ENCODE data around the gene ATAD3A.

Gene ATAD3A

GRCh38 chr1:1562556-1563195 lies 50.7 kb downstream of the ATAD3A start:
- TF ChIP-seq ZFP3 (CRISPR knock-in tag; IDR thresholded peaks at IDR 0.05) (no peak), ISL1 (CRISPR knock-in tag; IDR thresholded peaks at IDR 0.05) (no peak), GLIS3 (CRISPR knock-in tag; IDR thresholded peaks at IDR 0.05) (no peak), ZNF565 (CRISPR knock-in tag; conservative IDR thresholded peaks at IDR 0.05; ENCODE audit: low read depth) (no peak), ZNF8 (CRISPR knock-in tag; IDR thresholded peaks at IDR 0.05) (no peak), CSRNP3 (CRISPR knock-in tag; IDR thresholded peaks at IDR 0.05) (no peak), ZFP30 (CRISPR knock-in tag; IDR thresholded peaks at IDR 0.05) (no peak), CREB5 (CRISPR knock-in tag; IDR thresholded peaks at IDR 0.05; ENCODE audit: low read depth) (no peak), PATZ1 (CRISPR knock-in tag; IDR thresholded peaks at IDR 0.05; ENCODE audit: borderline replicate concordance) (no peak), ARNTL (CRISPR knock-in tag; IDR thresholded peaks at IDR 0.05; ENCODE audit: borderline replicate concordance, low read depth) (no peak), CSDC2 (CRISPR knock-in tag; IDR thresholded peaks at IDR 0.05) (no peak), TCF4 (CRISPR knock-in tag; IDR thresholded peaks at IDR 0.05; ENCODE audit: borderline replicate concordance) (no peak), SNAI2 (CRISPR knock-in tag; IDR thresholded peaks at IDR 0.05) (no peak), TSHZ2 (CRISPR knock-in tag; IDR thresholded peaks at IDR 0.05) (no peak), TOX (CRISPR knock-in tag; IDR thresholded peaks at IDR 0.05; ENCODE audit: borderline replicate concordance) (no peak), BACH2 (CRISPR knock-in tag; IDR thresholded peaks at IDR 0.05; ENCODE audit: borderline replicate concordance) (no peak), ZC3H10 (CRISPR knock-in tag; IDR thresholded peaks at IDR 0.05) (no peak), PPARA (CRISPR knock-in tag; IDR thresholded peaks at IDR 0.05; ENCODE audit: borderline replicate concordance) (no peak), ESRRG (CRISPR knock-in tag; IDR thresholded peaks at IDR 0.05) (no peak), RARB (CRISPR knock-in tag; IDR thresholded peaks at IDR 0.05) (no peak)
- ATAC-seq: no peak

- no peak for TF ChIP-seq RARB (CRISPR knock-in tag; IDR thresholded peaks at IDR 0.05)
- no peak for TF ChIP-seq ZC3H10 (CRISPR knock-in tag; IDR thresholded peaks at IDR 0.05)
- no peak for TF ChIP-seq ZNF8 (CRISPR knock-in tag; IDR thresholded peaks at IDR 0.05)
- TF ChIP-seq ZNF565 (CRISPR knock-in tag; conservative IDR thresholded peaks at IDR 0.05; ENCODE audit: low read depth): no peak
- no peak for TF ChIP-seq SNAI2 (CRISPR knock-in tag; IDR thresholded peaks at IDR 0.05)
- ATAC-seq: no peak
These were observed 51.7 kb downstream of the ATAD3A start for GRCh38 chr1:1563688-1564087.

GRCh38 chr1:1564268-1564667 lies 52.3 kb downstream of the ATAD3A start:
- ATAC-seq: no peak
- no peak for TF ChIP-seq RARB (CRISPR knock-in tag; IDR thresholded peaks at IDR 0.05)
- no peak for TF ChIP-seq CSRNP3 (CRISPR knock-in tag; IDR thresholded peaks at IDR 0.05)
- TF ChIP-seq BACH2 (CRISPR knock-in tag; IDR thresholded peaks at IDR 0.05; ENCODE audit: borderline replicate concordance): no peak
- no peak for TF ChIP-seq SNAI2 (CRISPR knock-in tag; IDR thresholded peaks at IDR 0.05)
- TF ChIP-seq ISL1 (CRISPR knock-in tag; IDR thresholded peaks at IDR 0.05): no peak
- no peak for TF ChIP-seq GLIS3 (CRISPR knock-in tag; IDR thresholded peaks at IDR 0.05)
- TF ChIP-seq POU6F1 (CRISPR knock-in tag; IDR thresholded peaks at IDR 0.05; ENCODE audit: borderline replicate concordance, low read depth): no peak
- TF ChIP-seq TOX (CRISPR knock-in tag; IDR thresholded peaks at IDR 0.05; ENCODE audit: borderline replicate concordance): no peak
- no peak for TF ChIP-seq ZNF70 (CRISPR knock-in tag; IDR thresholded peaks at IDR 0.05)
- TF ChIP-seq CSDC2 (CRISPR knock-in tag; IDR thresholded peaks at IDR 0.05): no peak
- no peak for TF ChIP-seq ZFP30 (CRISPR knock-in tag; IDR thresholded peaks at IDR 0.05)
- no peak for TF ChIP-seq TSHZ2 (CRISPR knock-in tag; IDR thresholded peaks at IDR 0.05)
- TF ChIP-seq PPARA (CRISPR knock-in tag; IDR thresholded peaks at IDR 0.05; ENCODE audit: borderline replicate concordance): no peak
